ENCODE data around the gene FGR.

Gene FGR

DNA sequence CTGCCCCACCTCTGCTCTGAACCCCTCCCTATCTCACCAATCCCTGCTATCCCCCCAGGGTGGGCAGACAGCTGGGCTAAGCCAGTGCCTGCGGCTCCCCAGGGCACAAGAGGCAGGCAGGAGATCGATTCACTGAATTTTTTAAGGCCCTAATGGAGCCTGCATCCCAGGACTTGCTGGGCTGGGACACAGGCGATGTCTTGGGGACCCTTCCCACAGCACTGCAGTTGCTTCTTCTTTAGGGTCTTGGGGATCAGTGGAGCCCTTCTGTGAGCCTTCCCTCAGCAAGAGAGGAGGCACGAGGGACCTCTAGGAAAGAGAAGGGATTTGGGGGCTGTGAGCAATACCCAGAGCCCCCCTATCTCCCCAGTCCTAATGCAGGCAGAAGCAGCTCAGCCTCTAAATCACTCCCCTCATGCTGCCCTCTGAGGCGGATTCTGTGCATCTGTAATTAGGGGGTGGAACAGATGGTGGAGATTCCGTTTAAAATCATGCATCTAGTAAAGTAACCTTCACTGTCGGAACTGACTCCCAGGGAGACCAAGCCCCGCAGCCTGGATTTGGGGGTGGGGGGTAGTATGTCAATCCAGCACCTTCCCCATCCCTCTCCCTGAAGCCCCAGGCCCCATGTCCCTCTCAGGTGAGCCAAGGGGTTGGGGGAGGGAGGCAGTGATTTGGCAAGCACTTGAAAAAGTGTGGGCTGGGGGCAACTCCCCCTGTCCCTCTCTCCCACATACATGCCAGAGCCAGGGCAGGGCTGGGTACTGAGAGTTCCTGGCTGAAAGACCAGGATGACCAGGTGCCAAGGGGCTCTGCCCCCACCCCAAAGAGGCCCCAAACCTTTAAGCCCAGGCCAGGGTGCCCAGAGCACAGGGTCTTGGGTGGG is 41.1 kb downstream of the FGR start:
- DNase-seq = no peak
- in situ Hi-C loops (cut with MboI; ENCODE audit: low pct_unique_long_range_greater_than_20kb, low sequenced_read_pairs) = no loop called here

DNA sequence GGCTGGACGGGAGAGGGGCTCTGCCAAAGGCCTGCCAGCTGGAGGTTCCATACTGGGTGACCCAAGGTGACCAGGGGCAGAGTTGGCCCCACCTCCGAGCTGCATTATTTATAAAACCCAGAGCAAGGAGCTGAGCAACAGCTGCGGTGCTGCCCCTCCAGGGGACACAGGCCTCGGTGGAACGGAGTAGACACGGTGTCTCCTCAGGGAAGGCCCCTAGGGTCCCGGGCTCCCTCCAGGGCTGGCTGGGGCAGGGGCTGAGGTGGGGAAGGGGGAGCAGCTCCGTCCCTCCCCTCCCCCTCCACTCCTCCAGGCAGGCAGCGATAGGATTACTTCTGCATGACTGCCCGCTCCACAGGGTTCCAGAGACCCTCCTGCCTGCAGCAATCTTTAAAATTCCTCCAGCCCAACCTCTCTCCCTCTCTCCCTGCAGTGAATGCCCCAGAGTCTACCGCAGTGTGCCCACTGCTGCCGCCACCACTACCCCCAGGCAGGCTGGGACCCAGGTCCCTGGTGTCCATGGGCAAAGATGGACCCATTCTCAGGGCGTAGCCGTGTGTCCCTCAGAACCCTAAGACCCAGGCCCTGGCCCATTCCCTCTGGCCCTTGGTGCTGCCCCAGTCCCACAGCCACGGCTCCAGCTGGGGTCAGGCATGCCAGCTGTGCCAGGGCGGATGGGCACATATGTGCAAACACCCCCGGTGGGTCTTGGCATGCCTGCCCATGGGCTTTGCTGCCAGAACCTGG is 41.9 kb downstream of the FGR start:
- DNase-seq = no peak

DNA sequence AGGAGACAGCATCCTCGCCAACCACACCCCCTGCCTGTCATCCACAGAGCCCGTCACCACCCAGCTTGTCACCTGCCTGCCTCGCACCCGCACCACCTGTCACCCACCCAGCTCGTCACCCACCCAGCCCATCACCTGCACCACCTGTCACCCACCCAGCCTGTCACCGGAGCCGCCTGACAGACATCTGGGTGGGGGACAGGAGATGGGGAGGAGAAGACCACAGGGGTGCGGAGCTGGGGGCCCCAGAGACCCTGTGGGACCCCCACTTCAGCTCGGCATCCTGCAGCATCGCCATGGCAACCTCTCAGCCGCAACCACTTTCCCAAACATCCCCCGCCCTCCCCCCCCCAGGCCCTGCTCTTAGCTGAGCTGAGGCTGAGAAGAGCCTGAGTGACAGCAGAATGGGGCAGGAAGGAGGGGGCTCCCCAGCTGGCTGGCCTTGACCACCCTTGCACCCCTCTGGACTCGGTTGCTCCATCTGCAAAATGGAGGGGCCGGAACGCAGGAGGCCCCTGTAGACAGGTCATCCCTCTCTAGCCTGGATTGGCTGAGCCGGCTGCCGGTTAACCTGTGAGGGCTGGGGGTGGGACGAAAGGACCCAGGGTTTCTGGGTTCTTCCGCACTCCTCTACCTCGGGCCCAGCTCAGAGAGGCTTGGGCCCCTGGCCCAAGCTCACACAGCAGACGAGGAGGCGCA is 42.6 kb downstream of the FGR start:
- in situ Hi-C loops (cut with MboI; ENCODE audit: low pct_unique_long_range_greater_than_20kb, low sequenced_read_pairs) = no loop called here
- DNase-seq = no peak

More for the DNA sequence above, 41.9 kb downstream of the FGR start:
- in situ Hi-C loops (cut with MboI; ENCODE audit: low pct_unique_long_range_greater_than_20kb, low sequenced_read_pairs) = no loop called here

DNA sequence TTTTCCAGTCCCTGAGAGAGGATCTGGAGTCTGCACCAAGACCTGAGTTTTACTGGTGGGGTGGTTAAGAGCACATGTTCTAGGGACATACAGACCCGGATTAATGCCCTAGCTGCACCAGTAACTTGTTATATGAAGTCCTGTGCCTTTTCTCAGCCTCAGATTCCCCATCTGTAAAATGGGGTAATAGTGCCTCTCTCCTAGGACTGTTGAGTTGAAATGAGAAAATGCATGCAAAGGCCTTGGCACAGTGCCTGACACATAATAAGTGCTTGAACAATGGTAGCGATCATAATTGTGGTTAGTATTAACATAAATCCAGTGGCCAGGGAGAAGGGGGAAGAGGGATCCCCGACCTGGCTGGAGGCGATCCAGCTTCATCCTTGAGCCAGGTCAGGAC is 43.4 kb downstream of the FGR start:
- DNase-seq = no peak
- in situ Hi-C loops (cut with MboI; ENCODE audit: low pct_unique_long_range_greater_than_20kb, low sequenced_read_pairs) = no loop called here

DNA sequence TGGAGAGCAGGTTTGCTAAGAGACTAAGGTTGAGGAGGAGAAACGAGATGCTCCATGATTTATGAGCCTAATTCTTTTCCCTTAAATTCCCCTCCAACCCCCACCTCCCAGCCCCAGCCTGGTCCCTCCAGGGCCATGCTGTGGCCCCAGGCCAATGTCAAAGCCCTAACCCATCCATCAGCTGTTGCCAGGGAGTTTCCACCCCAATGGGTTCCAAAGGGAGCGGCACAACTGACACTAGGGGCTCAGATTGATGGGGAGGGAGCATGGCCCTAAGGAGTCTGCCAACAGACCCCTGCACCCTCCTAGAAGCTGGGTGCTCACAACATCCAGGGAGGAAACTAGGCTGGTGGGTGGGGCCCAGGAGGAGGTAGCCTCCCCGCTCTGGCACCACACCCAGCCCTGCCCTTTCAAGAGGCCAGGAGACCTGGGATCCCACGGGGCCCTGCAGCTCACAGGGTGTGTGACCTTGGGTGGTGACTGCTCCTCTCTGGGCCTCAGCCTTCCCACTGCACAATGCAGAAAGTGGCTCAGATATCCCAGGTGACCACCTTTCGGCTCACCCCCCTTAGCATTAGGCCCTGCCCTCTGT is 44.0 kb downstream of the FGR start:
- in situ Hi-C loops (cut with MboI; ENCODE audit: low pct_unique_long_range_greater_than_20kb, low sequenced_read_pairs) = no loop called here
- DNase-seq = no peak

DNA sequence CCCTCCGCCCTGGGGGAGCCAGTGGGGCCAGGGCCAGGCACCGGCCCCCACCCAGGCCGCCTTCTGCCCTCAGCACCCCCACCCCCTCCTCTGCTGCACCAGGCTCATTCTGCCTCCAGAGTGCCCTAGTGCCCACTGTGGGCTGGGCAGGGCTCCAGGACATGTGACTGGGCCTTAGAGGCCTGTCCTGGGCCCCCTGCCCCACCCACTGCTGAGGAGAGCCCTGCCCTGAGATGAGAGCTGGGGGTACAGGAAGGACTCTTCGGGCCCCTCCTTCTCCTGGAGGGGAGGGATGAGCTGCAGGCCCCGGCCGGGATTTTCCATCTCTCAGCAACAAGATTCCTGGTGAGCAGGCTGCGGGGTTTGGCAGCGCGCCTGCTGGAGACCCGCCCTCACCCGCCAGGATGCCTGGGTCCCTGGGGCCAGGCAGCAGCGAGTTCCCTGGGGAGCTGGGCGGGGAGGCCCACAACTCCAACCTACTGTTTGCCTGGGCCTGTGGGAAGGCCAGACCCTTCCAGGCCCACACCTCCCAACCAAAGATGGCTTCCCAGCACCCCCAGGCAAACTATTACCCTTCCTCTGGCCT is 45.1 kb downstream of the FGR start:
- in situ Hi-C loops (cut with MboI; ENCODE audit: low pct_unique_long_range_greater_than_20kb, low sequenced_read_pairs) = no loop called here
- no peak for DNase-seq

DNA sequence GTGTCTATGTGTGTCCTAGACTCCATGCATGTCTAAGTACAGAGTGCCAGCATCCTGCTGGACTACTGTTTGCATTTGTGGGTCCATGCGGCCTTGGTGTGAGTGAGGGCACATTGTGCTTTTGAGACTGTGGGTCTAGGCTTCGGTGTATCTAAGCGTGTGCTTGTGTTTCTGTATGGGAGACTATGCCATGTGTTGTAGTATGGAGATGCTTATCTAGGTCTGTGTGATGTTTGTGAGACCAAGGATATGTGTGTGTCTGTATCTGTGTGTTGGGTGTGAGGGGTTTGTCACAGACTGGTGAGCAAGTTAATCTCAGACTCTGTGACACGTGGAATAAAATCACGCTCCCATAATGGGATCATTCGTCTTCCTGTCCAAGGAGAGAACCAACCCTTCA is 45.5 kb downstream of the FGR start:
- in situ Hi-C loops (cut with MboI; ENCODE audit: low pct_unique_long_range_greater_than_20kb, low sequenced_read_pairs) = no loop called here
- DNase-seq = no peak

DNA sequence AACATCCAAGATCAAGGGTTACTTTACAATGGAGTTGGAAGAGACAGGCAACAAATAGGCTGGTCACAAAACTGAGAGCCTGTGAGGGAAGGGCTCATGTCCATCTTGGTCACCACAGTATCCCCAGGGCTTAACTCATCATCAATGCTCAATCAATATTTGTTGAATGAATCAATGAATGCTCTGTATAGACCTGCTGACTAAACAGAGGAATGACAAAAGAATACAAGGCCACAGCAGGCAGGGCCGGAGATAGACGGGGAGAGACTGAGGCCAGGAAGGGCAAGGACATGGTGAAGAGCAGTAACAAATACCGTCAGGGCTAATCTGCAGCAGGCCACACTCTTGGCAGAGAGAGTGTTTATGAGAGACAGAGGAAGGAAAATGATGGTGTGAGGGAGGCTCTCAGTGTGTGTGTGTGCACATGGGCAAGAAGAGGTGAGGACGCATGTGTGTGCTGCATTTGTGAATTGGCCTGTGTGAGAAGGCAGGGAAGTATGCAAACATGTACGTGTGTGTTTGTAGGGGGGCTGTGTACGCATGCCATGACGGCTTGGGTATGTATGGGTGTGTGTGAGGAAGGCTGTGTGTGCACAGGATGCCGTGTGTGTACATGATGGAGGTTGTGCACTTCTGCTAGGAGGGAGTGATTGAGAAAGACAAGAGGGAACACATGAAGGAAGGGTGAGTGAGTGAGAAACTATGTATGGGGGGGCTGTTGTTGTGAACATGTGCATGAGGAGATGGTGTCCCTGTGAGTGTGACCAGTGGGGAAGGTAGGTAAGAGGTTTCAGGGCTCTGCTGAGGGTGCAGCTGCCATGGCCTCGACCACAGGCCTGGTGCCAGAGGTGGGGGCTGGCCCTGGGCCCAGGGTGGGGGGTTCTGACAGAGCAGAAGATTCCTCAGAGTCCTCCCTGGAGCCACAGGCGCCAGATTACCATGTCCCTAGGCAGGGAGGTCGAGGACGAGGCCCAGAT is 46.4 kb downstream of the FGR start:
- no peak for DNase-seq
- in situ Hi-C loops (cut with MboI; ENCODE audit: low pct_unique_long_range_greater_than_20kb, low sequenced_read_pairs) = no loop called here

DNA sequence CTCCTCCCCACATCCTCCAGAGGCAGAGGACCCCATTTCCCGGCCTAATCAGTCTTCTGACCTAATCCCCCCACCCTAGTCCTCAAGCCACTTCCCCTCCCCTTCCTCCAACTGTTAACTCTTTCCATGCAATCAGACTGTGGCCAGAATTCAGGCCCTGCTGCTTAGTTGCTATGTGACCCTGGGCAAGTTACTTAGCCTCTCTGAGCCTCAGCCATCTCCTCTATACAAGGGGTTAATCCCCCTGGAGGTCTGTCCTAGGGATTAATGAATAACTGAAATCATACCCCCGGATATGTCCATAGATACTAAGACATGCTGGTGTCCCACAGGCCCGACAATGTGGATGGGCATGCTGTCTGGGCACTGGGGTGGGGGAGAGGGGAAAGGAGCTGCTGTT is 49.3 kb downstream of the FGR start:
- DNase-seq = no peak
- in situ Hi-C loops (cut with MboI; ENCODE audit: low pct_unique_long_range_greater_than_20kb, low sequenced_read_pairs) = no loop called here

DNA sequence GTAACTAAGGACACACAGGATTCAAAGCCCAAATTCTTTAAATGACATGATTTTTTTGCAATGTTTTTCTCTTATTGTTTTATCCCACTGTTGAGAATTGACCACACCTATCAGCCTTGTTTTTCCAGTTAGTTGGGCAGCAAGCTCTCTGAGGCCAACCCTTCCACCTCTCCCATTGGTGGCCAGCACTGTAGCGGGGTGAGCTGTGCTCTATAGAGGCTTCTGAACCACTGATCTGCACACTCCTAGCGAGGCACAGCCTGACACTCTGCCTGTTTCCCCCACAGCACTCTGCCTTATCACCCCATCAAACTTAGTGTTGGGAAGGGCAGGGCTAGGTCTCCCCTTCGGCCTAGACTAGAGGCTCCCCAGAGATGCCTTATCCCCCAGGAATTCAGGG is 50.5 kb downstream of the FGR start:
- in situ Hi-C loops (cut with MboI; ENCODE audit: low pct_unique_long_range_greater_than_20kb, low sequenced_read_pairs) = no loop called here
- DNase-seq = no peak

DNA sequence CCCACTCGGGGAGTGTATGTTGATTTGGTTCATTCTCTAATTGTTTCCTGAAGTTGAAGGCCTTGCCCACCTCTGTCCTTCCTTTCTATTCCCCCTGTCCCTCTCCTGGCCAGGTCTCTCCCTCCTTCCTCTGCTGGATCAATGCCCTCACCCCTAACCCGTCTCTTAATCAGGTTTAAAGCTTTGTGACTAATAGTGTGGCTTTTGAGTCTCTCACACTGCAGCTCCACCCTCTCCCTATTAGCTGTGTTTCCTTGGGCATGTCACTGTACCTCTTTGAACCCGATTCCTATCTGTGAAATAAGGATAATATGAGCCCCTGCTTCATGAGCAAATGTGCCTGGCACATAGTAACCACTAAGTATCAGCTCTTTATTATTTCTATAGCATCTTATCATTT is 51.5 kb downstream of the FGR start:
- in situ Hi-C loops (cut with MboI; ENCODE audit: low pct_unique_long_range_greater_than_20kb, low sequenced_read_pairs) = no loop called here
- DNase-seq = no peak

DNA sequence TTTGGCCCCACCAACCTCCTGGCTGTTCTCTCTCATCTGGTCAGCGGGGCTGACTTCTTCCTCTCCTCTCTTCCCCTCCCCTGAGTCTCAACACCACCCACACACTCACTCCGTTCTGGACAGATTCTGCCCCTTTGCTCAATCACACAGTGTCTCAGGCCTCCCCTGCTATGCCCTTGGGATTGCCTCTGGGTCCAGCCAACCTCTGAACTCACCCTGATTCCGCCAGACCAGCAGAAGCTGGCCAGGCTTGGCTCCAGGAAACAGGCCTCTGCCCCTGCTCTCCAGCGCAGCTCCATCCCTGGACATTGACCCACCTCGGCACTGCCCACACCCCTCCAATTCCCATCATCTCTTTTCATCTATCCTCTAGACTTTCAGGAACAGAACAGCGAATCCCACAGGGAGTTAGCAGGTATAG is 53.2 kb downstream of the FGR start:
- in situ Hi-C loops (cut with MboI; ENCODE audit: low pct_unique_long_range_greater_than_20kb, low sequenced_read_pairs) = no loop called here
- no peak for DNase-seq

DNA sequence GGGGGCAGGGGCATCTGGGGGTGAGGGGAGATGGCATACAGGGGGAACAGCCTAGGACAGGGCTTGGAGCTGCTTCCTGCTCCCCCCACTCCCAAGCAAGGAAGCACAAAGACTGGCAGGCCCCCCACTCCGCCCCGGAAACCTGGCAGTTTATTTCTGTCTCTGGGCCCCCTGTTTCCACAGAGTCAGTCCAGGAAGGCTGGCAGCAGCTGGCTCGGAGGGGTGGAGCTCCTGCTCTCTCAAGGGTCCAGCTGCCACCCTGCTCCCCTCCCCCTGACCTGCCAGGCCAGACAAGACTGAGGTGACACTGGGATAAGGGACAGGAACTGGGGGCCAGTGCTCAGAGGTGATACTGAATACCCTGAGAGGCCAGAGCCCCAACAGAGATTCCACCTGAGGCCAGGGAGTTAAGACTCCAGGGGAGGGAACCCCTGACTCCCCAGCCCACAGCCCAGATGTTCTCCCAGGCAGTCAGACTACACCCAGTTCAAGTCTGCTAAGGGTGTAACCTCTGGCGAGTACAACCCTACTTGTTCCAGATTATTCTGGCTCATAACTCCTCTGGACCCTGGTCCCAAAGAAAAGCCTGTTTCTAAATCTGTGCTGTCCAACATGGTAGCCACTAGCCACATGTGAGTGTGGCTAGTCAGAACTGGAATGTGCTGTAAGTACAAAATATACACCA is 57.3 kb downstream of the FGR start:
- in situ Hi-C loops (cut with MboI; ENCODE audit: low pct_unique_long_range_greater_than_20kb, low sequenced_read_pairs) = no loop called here

DNA sequence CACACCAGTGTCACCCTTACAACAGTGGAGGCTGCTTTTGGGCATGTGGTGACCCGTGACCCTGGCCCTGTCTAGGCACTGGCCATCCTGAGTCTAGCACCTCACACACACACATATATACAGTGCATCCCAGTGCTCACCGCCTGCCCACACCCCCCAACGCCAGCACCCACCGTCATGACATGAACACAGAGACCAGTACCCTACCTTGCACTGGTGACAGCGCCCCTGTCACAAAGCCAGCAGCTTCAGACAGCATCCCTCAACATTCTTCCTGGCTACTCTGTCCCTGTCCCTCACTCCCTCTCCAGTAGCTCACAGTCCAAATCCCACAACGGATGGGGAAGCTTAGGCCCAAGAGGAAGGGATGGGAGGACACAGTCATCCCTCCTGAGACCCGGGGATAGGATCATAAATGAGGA is 58.2 kb downstream of the FGR start:
- in situ Hi-C loops (cut with MboI; ENCODE audit: low pct_unique_long_range_greater_than_20kb, low sequenced_read_pairs) = no loop called here
- DNase-seq = no peak

More for the DNA sequence above, 57.3 kb downstream of the FGR start:
- DNase-seq = no peak

DNA sequence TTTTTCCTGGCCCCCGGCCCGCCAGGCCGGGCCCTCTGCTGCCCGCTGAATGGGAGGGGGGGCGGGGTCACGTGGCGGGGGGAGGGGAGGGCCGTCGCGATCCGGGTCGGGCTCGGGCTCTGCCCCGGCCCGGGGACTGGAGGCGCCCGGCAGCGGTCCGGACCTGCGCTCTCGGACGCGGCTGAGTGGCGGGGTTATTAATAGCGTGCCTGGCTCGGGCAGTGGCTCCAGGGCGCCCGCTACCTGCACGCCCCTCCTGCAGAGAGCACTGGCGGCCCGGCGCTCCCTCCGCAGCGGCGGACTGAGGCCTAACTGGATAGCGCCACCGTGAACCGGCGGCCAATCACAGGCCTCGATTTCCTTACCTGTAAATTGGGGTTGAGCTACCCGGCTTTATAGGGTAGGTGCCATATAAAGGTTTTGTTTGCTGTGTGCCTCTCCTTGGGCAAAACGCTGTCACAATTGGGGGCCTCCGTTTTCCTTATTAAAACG is 59.1 kb downstream of the FGR start:
- DNase-seq = no peak
- in situ Hi-C loops (cut with MboI; ENCODE audit: low pct_unique_long_range_greater_than_20kb, low sequenced_read_pairs) = no loop called here

DNA sequence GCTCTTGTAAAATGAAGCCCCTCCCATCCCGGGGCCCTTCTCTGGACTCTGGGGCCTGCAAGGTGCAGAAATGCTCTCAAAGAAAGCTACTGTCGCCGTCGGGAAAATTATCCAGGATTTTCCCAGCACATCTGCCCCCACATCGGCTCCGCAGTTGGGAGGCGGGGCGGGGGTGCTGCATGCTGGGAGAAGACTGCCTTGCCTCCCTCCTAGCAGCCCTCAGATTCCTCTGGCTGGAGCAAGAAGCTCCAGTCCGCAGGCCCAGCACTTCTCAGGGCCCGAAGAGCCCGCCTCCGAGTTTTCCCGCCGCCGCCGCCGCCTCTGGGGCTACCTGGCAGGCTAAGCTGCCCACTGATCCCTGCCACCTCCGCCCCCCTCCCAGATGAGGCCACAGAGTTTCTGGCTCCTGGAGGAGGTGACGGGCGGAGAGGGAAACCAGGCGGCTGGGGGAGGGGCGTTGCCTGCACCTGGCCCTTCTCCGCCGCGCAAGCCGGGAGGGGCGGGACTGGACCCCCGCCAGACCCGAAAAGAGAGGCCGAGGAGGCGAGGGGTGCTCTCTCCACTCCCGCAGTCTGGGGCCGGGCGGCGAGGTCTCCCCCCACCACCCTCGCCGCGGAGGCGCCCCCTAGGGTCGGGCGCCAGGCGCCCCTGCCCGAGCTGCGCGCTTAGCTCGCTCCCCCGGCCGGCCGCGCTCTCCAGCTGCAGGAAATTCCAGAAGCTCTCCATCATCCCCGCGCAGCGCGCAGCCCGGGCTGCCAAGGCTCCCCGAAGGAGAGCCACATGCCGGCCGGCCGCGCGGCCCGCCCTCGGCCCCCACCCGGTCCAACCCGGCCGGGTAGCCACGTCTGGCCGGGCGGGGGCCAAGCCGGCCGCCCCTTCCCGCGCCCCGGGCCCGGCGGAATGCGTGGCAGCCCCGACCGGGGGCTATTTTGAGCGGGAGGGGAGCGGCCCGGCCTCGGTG is 59.8 kb downstream of the FGR start:
- in situ Hi-C loops (cut with MboI; ENCODE audit: low pct_unique_long_range_greater_than_20kb, low sequenced_read_pairs) = no loop called here

More for the DNA sequence above, 59.8 kb downstream of the FGR start:
- no peak for DNase-seq
